Osteocyte (in vitro differentiated cells): ENCODE measurements around the gene MRPL52. TPM values are rescaled to one million over a fixed set of nuclear protein-coding genes. Genes with fewer than 3 reads are reported as not detected.

Experiments
- DNase-seq: peaks from one replicate; pipeline ENCODE4 v3.0.0; 2021; ENCODE audit warnings: mixed read lengths; ENCODE audit not compliant: unreplicated experiment; ENCODE audit errors: extremely low spot score
- H3K27ac Mint-ChIP-seq: one replicate; pipeline ENCODE4 v1.8.0; 2021; ENCODE audit warnings: mild to moderate bottlenecking, mixed read lengths; ENCODE audit not compliant: unreplicated experiment
- H3K27me3 Mint-ChIP-seq: one replicate; pipeline ENCODE4 v1.8.0; 2021; ENCODE audit warnings: mixed read lengths; ENCODE audit not compliant: unreplicated experiment
- H3K36me3 Mint-ChIP-seq: one replicate; pipeline ENCODE4 v1.8.0; 2021; ENCODE audit warnings: mixed read lengths; ENCODE audit not compliant: unreplicated experiment
- H3K4me1 Mint-ChIP-seq: one replicate; pipeline ENCODE4 v1.8.0; 2021; ENCODE audit warnings: mixed read lengths; ENCODE audit not compliant: unreplicated experiment
- H3K4me3 Mint-ChIP-seq: one replicate; pipeline ENCODE4 v1.8.0; 2021; ENCODE audit warnings: mild to moderate bottlenecking, moderate library complexity, mixed read lengths; ENCODE audit not compliant: unreplicated experiment
- H3K9me3 Mint-ChIP-seq: one replicate; pipeline ENCODE4 v1.8.0; 2021; ENCODE audit warnings: mixed read lengths; ENCODE audit not compliant: unreplicated experiment
- CTCF ChIP-seq: fragments of 200-600 bp; sonication (generic); IDR thresholded peaks from 2 replicates; pipeline ENCODE4 v1.5.0; 2021; ENCODE audit warnings: antibody characterized with exemption, mild to moderate bottlenecking, moderate library complexity
- total RNA-seq: library from RNA; stranded (reverse); gene quantifications from 2 replicates; pipeline ENCODE4 v1.2.1, GENCODE V29; 2021

The MRPL52 gene
- total RNA-seq, 1 donor from 2014 or later, result 74.7 TPM

DNA sequence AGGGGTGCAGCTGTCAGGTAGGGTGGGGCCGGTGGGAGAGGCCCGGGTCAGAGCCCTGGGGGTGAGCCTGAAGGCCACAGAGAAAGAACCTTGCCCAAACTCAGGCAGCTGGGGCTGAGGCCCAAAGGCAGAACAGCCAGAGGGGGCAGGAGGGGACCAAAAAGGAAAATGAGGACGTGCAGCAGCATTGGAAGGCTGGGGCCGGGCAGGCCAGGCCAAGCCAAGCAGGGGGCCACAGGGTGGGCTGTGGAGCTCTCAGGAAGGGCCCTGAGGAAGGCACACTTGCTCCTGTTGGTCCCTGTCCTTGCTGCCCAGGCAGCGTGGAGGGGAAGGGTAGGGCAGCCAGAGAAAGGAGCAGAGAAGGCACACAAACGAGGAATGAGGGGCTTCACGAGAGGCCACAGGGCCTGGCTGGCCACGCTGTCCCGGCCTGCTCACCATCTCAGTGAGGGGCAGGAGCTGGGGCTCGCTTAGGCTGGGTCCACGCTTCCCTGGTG lies 17.2 kb downstream of the MRPL52 start:
- Mint-ChIP-seq H3K27ac (peak overlapping the region; percentile 81), H3K36me3 (peaks cover 39% of the 10 kb centered on the region), H3K4me1 (peaks cover 66% of the 10 kb centered on the region), H3K4me3 (peak overlapping the region; percentile 14), H3K27me3 (no peaks in the 10 kb centered on the region), H3K9me3 (no peaks in the 10 kb centered on the region)
- no peak for TF ChIP-seq CTCF
- no peak for DNase-seq

- no peak for DNase-seq
- peaks cover 30% of the 10 kb centered on the region for H3K36me3 Mint-ChIP-seq
- peak; percentile 11 for TF ChIP-seq CTCF
- H3K27me3 Mint-ChIP-seq, result no peaks in the 10 kb centered on the region
- peaks cover 68% of the 10 kb centered on the region for H3K4me1 Mint-ChIP-seq
- H3K4me3 Mint-ChIP-seq, result peak overlapping the region; percentile 43
- H3K27ac Mint-ChIP-seq, result peak overlapping the region; percentile 96
- H3K9me3 Mint-ChIP-seq, result no peaks in the 10 kb centered on the region
These were observed 18.1 kb downstream of the MRPL52 start for GRCh38 chr14:22847661-22848341.

GRCh38 chr14:22848351-22849164 lies 18.9 kb downstream of the MRPL52 start:
- Mint-ChIP-seq H3K27ac (peak overlapping the region; percentile 96), H3K9me3 (no peaks in the 10 kb centered on the region), H3K4me1 (peaks cover 75% of the 10 kb centered on the region), H3K4me3 (peak overlapping the region; percentile 43), H3K36me3 (peaks cover 25% of the 10 kb centered on the region), H3K27me3 (no peaks in the 10 kb centered on the region)
- no peak for TF ChIP-seq CTCF
- peak; percentile 95 for DNase-seq

DNA sequence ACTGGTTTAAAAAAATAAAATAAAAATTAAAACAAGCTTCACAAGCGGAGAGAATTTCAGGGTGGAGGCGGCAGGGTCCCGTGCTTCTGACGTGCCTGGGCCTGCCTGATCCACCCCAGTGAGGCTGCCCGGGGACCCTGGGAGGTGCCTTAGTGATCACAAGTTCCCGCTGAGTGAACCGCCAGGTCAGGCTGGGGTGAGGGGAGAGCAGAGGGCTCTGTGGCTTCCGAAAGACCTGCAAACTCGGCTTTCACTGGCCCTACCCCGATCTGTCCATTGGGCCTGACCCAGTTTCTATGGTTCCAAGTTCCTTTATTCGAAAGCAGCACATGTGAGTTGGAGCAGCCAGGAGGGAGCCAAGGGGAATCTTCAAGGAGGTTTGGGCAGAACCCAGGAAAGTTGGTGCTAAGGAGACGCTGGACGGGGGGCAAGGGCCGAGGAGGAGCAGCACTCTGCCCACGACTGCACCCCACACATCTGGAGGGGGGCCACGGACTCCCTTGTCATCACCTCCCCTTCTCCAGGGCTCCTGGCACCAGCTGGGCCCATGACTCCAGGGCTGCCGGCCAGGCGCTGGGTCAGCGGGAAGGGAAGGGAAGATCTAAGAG lies 19.6 kb downstream of the MRPL52 start:
- Mint-ChIP-seq H3K27me3 (no peaks in the 10 kb centered on the region), H3K4me1 (peaks cover 78% of the 10 kb centered on the region)

More for the DNA sequence above, 19.6 kb downstream of the MRPL52 start:
- Mint-ChIP-seq H3K9me3 (no peaks in the 10 kb centered on the region), H3K36me3 (peaks cover 25% of the 10 kb centered on the region), H3K4me3 (no peak overlapping the region), H3K27ac (peak overlapping the region; percentile 96)
- no peak for TF ChIP-seq CTCF
- no peak for DNase-seq
